OCI-LY7 (cell line): ENCODE measurements around the gene EBF3. TPM values are rescaled to one million over a fixed set of nuclear protein-coding genes. Genes with fewer than 3 reads are reported as not detected.

Source experiments
- BruUV-seq: library from RNA; stranded (reverse); fragments of 400-500 nt; replicated peaks from 2 replicates; lab custom pipeline; 2021; lab: Mats Ljungman, UMichigan
- CTCF ChIA-PET: fragments of 300-600 bp; sonication (Branson Sonifier 250); formaldehyde crosslinking; loops from one replicate; lab custom pipeline; 2022; ENCODE audit warnings: antibody characterized with exemption; ENCODE audit not compliant: unreplicated experiment; lab: Charles Lee
- POLR2A ChIA-PET: fragments of 300-600 bp; sonication (Branson Sonifier 250); formaldehyde crosslinking; loops from one replicate; lab custom pipeline; 2022; ENCODE audit warnings: antibody characterized with exemption; lab: Charles Lee
- DNase-seq: peaks from one replicate; pipeline ENCODE4 v3.0.0-alpha.2; 2015; ENCODE audit warnings: low spot score
- H2AFZ ChIP-seq: fragments of 200-600 bp; sonication (generic), shearing (Covaris generic); 2 replicates; pipeline ENCODE4 v1.6.1; 2014; ENCODE audit warnings: mild to moderate bottlenecking, antibody characterized with exemption, low read length, moderate library complexity
- H3K27ac ChIP-seq: fragments of 200-600 bp; sonication (generic); 2 replicates; pipeline ENCODE4 v1.5.1; 2014; ENCODE audit warnings: mixed run types, low read depth, mild to moderate bottlenecking, moderate library complexity, low read length, inconsistent platforms; ENCODE audit not compliant: poor library complexity, severe bottlenecking
- H3K36me3 ChIP-seq: fragments of 200-600 bp; sonication (generic); 2 replicates; pipeline ENCODE4 v1.6.1; 2014; ENCODE audit warnings: mild to moderate bottlenecking, antibody characterized with exemption, low read length, moderate library complexity, mixed read lengths; ENCODE audit not compliant: insufficient read depth
- H3K4me1 ChIP-seq: fragments of 200-600 bp; sonication (generic); 2 replicates; pipeline ENCODE4 v1.5.1; 2014; ENCODE audit warnings: mild to moderate bottlenecking, low read length; ENCODE audit not compliant: insufficient read depth, poor library complexity, severe bottlenecking
- H3K4me2 ChIP-seq: fragments of 200-600 bp; sonication (generic); 2 replicates; pipeline ENCODE4 v1.6.1; 2014; ENCODE audit warnings: mild to moderate bottlenecking, low read length
- H3K4me3 ChIP-seq: fragments of 200-600 bp; sonication (generic); 2 replicates; pipeline ENCODE4 v1.5.1; 2014; ENCODE audit warnings: mild to moderate bottlenecking, low read depth, low read length; ENCODE audit not compliant: poor library complexity, severe bottlenecking
- H3K79me2 ChIP-seq: fragments of 200-600 bp; sonication (generic); 2 replicates; pipeline ENCODE4 v1.6.1; 2016; ENCODE audit warnings: low read depth, mild to moderate bottlenecking, low read length, moderate library complexity, mixed read lengths; ENCODE audit not compliant: insufficient read depth
- H3K9me2 ChIP-seq: fragments of 200-600 bp; sonication (generic); 2 replicates; pipeline ENCODE4 v1.6.1; 2016; ENCODE audit warnings: mild to moderate bottlenecking, low read length, mixed read lengths; ENCODE audit not compliant: insufficient read depth
- H3K9me3 ChIP-seq: fragments of 200-600 bp; sonication (generic); 2 replicates; pipeline ENCODE4 v1.6.1; 2014; ENCODE audit warnings: mild to moderate bottlenecking, mixed run types, low read length, mixed read lengths
- H4K20me1 ChIP-seq: fragments of 200-600 bp; sonication (generic); 2 replicates; pipeline ENCODE4 v1.6.1; 2014; ENCODE audit warnings: mild to moderate bottlenecking, antibody characterized with exemption, low read length, moderate library complexity, mixed read lengths; ENCODE audit not compliant: insufficient read depth
- EZH2phosphoT487 ChIP-seq: fragments of 200-600 bp; sonication (generic); IDR thresholded peaks from 2 replicates; pipeline ENCODE4 v1.6.1; 2018; ENCODE audit warnings: low read depth, borderline replicate concordance, mild to moderate bottlenecking, mixed run types, antibody characterized with exemption, low read length, moderate library complexity, mixed read lengths
- intact Hi-C: fragments of 100-400 bp; cut with micrococcal nuclease; formaldehyde crosslinking; loops from one replicate; pipeline ENCODE4 v1.10.0; 2022; ENCODE audit not compliant: unreplicated experiment
- total RNA-seq, 2 experiments: library from RNA; depleted of rRNA in 1 of 2; stranded (reverse); fragments of >200 nt in 1 of 2; shearing (Covaris generic) in 1 of 2; gene quantifications; 2 replicates each; pipeline ENCODE4 v1.2.3, GENCODE V29; 2014 to 2022
- TF ChIP-seq, protein P1 (sequence below): fragments of 200-600 bp; sonication (generic); conservative IDR thresholded peaks from 2 replicates; pipeline ENCODE4 v1.5.1; 2014; ENCODE audit warnings: mild to moderate bottlenecking, antibody characterized with exemption, low read length, moderate library complexity, mixed read lengths

EBF3 gene
- total RNA-seq, 2 experiments from 2014 or later, result not detected

DNA sequence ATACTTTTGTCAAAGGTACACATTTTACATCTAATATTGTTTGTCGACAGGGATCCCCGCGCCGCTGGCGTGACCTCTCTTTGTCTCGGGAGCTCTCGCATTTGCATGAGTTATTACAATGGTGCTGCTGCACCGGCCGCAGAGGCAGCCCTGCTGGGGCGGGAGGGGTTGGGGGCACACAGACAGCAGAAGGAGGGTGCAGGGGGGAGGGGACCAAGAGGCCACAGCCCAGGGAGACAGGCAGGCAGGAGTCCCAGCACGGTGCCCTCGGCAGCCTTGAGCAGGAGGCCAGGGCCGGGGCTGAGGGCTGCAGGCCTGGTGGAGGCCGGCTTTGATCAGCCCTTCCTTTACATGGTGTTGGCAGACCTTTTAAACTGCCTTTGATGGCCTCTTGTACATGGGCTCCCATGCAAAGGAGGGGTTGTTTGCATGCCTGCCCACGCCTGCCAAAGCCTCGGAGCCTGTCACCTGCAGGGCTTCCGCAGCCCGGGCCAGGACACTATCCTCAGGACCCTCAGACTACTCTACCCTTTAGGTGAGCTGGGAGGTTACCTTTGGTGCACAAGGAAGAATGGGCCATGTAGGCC lies 95.5 kb downstream of the EBF3 start:
- intact Hi-C loops, result no loop called here

DNA sequence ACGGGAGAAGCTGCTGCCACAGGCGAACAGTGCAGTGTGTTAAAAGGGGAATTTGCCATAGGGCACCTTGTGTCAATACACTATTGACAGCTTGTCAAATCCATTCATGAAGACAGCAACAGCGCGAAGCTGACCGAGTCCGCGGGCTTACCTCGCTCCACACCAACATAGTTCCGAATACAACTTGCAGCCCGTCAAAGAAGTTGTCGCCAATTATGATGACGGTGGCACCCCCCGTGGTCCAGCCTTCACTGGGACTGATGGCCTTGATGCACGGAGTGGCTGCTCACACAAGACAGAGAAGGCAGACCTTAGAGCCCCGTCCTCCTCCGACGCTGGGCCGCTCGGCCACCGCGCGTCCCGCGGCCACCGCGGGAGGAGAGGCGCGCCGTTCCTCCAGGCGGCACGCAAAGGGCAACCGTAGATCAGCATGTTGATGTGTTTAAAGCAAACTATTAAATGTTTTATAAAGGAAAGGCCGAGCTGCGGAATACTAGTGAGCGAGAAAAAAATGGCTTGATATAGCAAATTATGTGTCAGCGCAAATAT lies 96.4 kb downstream of the EBF3 start:
- ChIA-PET POLR2A (no interaction called here), CTCF (no interaction called here)
- BruUV-seq, result no TSS peak

More for the DNA sequence above, 95.5 kb downstream of the EBF3 start:
- Histone ChIP-seq H3K9me2 (no peaks in the 10 kb centered on the region), H3K4me1 (no peaks in the 10 kb centered on the region), H3K4me3 (no peak overlapping the region), H3K36me3 (no peaks in the 10 kb centered on the region), H3K9me3 (no peaks in the 10 kb centered on the region), H3K27ac (no peak overlapping the region), H3K79me2 (no peaks in the 10 kb centered on the region), H2AFZ (no peak overlapping the region), H4K20me1 (no peaks in the 10 kb centered on the region), H3K4me2 (no peak overlapping the region)
- no TSS peak for BruUV-seq
- CTCF ChIA-PET, result no interaction called here
- POLR2A ChIA-PET, result no interaction called here
- no peak for DNase-seq
- TF ChIP-seq EZH2phosphoT487, result no peak
- TF ChIP-seq, protein P1, sequence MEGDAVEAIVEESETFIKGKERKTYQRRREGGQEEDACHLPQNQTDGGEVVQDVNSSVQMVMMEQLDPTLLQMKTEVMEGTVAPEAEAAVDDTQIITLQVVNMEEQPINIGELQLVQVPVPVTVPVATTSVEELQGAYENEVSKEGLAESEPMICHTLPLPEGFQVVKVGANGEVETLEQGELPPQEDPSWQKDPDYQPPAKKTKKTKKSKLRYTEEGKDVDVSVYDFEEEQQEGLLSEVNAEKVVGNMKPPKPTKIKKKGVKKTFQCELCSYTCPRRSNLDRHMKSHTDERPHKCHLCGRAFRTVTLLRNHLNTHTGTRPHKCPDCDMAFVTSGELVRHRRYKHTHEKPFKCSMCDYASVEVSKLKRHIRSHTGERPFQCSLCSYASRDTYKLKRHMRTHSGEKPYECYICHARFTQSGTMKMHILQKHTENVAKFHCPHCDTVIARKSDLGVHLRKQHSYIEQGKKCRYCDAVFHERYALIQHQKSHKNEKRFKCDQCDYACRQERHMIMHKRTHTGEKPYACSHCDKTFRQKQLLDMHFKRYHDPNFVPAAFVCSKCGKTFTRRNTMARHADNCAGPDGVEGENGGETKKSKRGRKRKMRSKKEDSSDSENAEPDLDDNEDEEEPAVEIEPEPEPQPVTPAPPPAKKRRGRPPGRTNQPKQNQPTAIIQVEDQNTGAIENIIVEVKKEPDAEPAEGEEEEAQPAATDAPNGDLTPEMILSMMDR, result no peak

DNA sequence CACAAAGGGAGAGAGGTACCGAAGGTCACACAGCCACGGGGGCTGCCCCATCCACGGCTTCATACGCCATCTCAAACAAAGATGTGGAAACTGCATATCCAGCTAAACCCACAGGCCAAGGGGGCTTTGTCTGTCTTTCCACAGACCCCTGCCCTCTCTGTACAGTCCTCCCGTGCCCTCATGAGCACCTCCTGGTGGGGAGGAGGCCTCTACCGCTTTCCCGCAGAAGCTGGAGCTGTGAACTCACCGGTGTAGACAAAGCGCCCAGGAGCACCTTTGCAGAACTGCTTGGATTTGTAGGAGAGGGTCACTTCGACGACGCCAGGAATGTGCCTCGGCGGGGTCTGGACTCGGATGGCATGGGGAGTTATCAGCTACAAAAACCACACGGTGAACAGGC lies 97.2 kb downstream of the EBF3 start:
- no peak for DNase-seq
- no TSS peak for BruUV-seq
- intact Hi-C loops, result no loop called here
- Histone ChIP-seq H3K27ac (no peak overlapping the region), H3K9me3 (no peaks in the 10 kb centered on the region), H3K4me2 (no peak overlapping the region), H4K20me1 (no peaks in the 10 kb centered on the region), H3K79me2 (no peaks in the 10 kb centered on the region), H2AFZ (no peak overlapping the region), H3K36me3 (no peaks in the 10 kb centered on the region), H3K4me3 (no peak overlapping the region), H3K9me2 (no peaks in the 10 kb centered on the region), H3K4me1 (no peaks in the 10 kb centered on the region)
- CTCF ChIA-PET, result no interaction called here
- POLR2A ChIA-PET, result no interaction called here
- TF ChIP-seq, protein P1, result no peak
- no peak for TF ChIP-seq EZH2phosphoT487

More for the DNA sequence above, 96.4 kb downstream of the EBF3 start:
- H2AFZ ChIP-seq, result no peak overlapping the region
- no peak overlapping the region for H3K4me2 ChIP-seq
- H4K20me1 ChIP-seq, result no peaks in the 10 kb centered on the region
- H3K4me3 ChIP-seq, result no peak overlapping the region
- intact Hi-C loops, result no loop called here
- H3K9me2 ChIP-seq, result no peaks in the 10 kb centered on the region
- no peak overlapping the region for H3K27ac ChIP-seq
- H3K9me3 ChIP-seq, result no peaks in the 10 kb centered on the region
- H3K79me2 ChIP-seq, result no peaks in the 10 kb centered on the region
- TF ChIP-seq, protein P1, result no peak
- no peak for TF ChIP-seq EZH2phosphoT487
- H3K36me3 ChIP-seq, result no peaks in the 10 kb centered on the region
- no peaks in the 10 kb centered on the region for H3K4me1 ChIP-seq
- no peak for DNase-seq
